Measurements from ENCODE around the gene DDX5. TPM values are rescaled to one million over a fixed set of nuclear protein-coding genes. Genes with fewer than 3 reads are reported as not detected.

Gene DDX5
- total RNA-seq, 1 experiment from 2014 or later, result 798 TPM

DNA sequence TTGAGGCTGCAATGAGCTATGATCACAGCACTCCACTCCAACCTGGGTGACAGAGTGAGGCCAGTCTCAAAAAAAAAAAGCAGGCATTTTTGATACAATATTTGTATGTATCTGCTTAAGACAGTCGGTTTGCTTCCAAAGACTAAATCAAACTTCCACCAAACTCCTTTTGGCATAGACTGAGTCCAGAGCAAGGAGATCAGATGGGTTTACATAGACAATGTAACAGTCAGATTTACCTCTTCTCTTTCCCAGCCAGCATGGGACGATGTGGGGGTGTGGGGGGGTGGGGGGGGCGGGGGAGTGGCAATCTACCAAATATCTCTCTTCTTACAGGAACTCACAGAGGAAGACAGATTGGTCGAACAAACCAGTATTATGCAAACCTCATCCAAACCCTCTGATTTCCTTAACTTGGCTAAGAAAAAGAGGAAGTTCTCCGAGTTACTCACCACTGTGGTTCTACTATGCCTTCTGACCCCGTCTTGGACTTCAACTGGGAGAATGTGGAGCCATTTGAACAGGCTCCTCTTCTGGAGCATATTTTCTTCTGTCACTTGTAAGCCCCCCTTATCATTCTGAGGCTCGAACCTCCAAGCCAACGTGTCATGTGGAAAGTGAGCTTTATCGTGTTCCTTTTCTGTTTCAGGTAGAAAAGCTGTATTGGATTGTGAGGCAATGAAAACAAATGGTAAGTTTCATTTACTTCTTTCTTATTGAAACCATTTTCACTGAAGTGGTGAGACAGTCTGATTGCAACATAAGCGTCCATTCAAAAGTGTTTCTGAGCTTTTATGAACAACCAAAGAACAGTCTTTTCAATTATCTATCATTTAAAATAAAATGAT is 57.2 kb downstream of the DDX5 start, which contains the start of gene MILR1:
Gene MILR1 (plus strand): TSS at position 451 of the 848 bp plus-strand sequence. CDS start 54 bp downstream, at position 505.
- no TSS peak for BruUV-seq (replicated peaks)
- Histone ChIP-seq H3K9me2 (ENCODE audit: insufficient read depth) (no peaks in the 10 kb centered on the region), H3K4me3 (replicated peaks in 1 of 2; ENCODE audit: low read depth in 1 of 2, low read length in 2 of 2) (peak within 1 kb of the TSS; percentile 2 to 24), H3K79me2 (ENCODE audit: insufficient read depth, low read length) (no peaks in the 10 kb centered on the region), H3K4me1 (ENCODE audit: control insufficient read depth in 1 of 2, insufficient read depth in 2 of 2, low read length in 2 of 2) (peaks cover 8 to 24% of the 10 kb centered on the region in 2 experiments), H3K4me2 (ENCODE audit: low read length) (peak within 1 kb of the TSS; percentile 74), H3K9ac (ENCODE audit: low read length) (peak within 1 kb of the TSS; percentile 32), H2AFZ (ENCODE audit: low read depth, low read length, poor library complexity, severe bottlenecking) (peak within 1 kb of the TSS; percentile 98), H3K36me3 (ENCODE audit: control insufficient read depth in 1 of 2, insufficient read depth in 2 of 2, low read length in 2 of 2) (no peaks in the 10 kb centered on the region), H3K27ac (ENCODE audit: low read depth, low read length) (no peak within 1 kb of the TSS), H3K27me3 (ENCODE audit: insufficient read depth, low read length) (no peaks in the 10 kb centered on the region), H4K20me1 (ENCODE audit: insufficient read depth) (no peaks in the 10 kb centered on the region), H3K9me3 (ENCODE audit: control insufficient read depth in 1 of 2, insufficient read depth in 1 of 2, low read depth in 1 of 2, low read length in 2 of 2) (no peaks in the 10 kb centered on the region)
- DNase-seq (ENCODE audit: low read depth, low spot score) (peak; percentile 65), ATAC-seq (peak; percentile 90)
- intact Hi-C loops (cut with micrococcal nuclease), result no loop called here
- ChIA-PET POLR2A (interaction anchor here (1.1 to 1.4 kb wide), 2 partner anchors 56 to 58 kb away, joined by 3 to 5 read pairs; partner anchors contain the start of genes CEP95 and DDX5), RAD21 (ENCODE audit: low non-redundant PET in 1 of 2, low total read pairs in 2 of 2, uncharacterized antibody in 2 of 2, unreplicated experiment in 2 of 2) (no interaction called here), CTCF (interaction anchor here (0.9 to 1.9 kb wide), 2 partner anchors 19 to 42 kb away, joined by 4 to 6 read pairs; no protein-coding TSS in a partner anchor)
- TF ChIP-seq YY1 (IDR thresholded peaks at IDR 0.05; ENCODE audit: extremely low read depth, insufficient replicate concordance, low read depth, low read length) (no peak), EGR1 (IDR thresholded peaks at IDR 0.05; ENCODE audit: low read depth) (no peak), ELF1 (IDR thresholded peaks at IDR 0.05; ENCODE audit: borderline replicate concordance, low read depth) (no peak), CBX3 (IDR thresholded peaks at IDR 0.05; ENCODE audit: low read depth) (peak; percentile 40; the same call in 1 of the 2 replicates), SIN3A (IDR thresholded peaks at IDR 0.05; ENCODE audit: low read depth) (no peak), RAD21 (IDR thresholded peaks at IDR 0.05; ENCODE audit: low read depth) (no peak), JUND (IDR thresholded peaks at IDR 0.05) (peak; percentile 69), EZH2 (IDR thresholded peaks at IDR 0.05) (no peak), CEBPB (IDR thresholded peaks at IDR 0.05; ENCODE audit: low read depth) (peak; percentile 82), TCF7L2 (IDR thresholded peaks at IDR 0.05; ENCODE audit: borderline replicate concordance, extremely low read depth, insufficient read depth, insufficient read length) (no peak), ZFX (IDR thresholded peaks at IDR 0.05) (no peak), EZH2phosphoT487 (IDR thresholded peaks at IDR 0.05; ENCODE audit: borderline replicate concordance) (no peak), SRF (IDR thresholded peaks at IDR 0.05; ENCODE audit: low read depth) (no peak), POLR2A (IDR thresholded peaks at IDR 0.05; ENCODE audit: borderline replicate concordance, extremely low read depth, insufficient read depth, insufficient read length) (no peak), FOSL1 (IDR thresholded peaks at IDR 0.05; ENCODE audit: low read depth) (peak; percentile 63; the same call in 1 of the 2 replicates), SP1 (IDR thresholded peaks at IDR 0.05; ENCODE audit: low read depth) (peak; percentile 54; the same call in 1 of the 2 replicates), ZNF274 (IDR thresholded peaks at IDR 0.05; ENCODE audit: low read depth, low read length) (no peak)
- TF ChIP-seq, protein P1, sequence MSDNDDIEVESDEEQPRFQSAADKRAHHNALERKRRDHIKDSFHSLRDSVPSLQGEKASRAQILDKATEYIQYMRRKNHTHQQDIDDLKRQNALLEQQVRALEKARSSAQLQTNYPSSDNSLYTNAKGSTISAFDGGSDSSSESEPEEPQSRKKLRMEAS (IDR thresholded peaks at IDR 0.05), result no peak
- TF ChIP-seq, protein P2, sequence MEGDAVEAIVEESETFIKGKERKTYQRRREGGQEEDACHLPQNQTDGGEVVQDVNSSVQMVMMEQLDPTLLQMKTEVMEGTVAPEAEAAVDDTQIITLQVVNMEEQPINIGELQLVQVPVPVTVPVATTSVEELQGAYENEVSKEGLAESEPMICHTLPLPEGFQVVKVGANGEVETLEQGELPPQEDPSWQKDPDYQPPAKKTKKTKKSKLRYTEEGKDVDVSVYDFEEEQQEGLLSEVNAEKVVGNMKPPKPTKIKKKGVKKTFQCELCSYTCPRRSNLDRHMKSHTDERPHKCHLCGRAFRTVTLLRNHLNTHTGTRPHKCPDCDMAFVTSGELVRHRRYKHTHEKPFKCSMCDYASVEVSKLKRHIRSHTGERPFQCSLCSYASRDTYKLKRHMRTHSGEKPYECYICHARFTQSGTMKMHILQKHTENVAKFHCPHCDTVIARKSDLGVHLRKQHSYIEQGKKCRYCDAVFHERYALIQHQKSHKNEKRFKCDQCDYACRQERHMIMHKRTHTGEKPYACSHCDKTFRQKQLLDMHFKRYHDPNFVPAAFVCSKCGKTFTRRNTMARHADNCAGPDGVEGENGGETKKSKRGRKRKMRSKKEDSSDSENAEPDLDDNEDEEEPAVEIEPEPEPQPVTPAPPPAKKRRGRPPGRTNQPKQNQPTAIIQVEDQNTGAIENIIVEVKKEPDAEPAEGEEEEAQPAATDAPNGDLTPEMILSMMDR (IDR thresholded peaks at IDR 0.05 in 2 of 3, conservative IDR thresholded peaks at IDR 0.05 in 1 of 3; ENCODE audit: borderline replicate concordance in 1 of 3, insufficient read depth in 1 of 3, low read depth in 2 of 3, low read length in 2 of 3), result no peak
- TF ChIP-seq, protein P3, sequence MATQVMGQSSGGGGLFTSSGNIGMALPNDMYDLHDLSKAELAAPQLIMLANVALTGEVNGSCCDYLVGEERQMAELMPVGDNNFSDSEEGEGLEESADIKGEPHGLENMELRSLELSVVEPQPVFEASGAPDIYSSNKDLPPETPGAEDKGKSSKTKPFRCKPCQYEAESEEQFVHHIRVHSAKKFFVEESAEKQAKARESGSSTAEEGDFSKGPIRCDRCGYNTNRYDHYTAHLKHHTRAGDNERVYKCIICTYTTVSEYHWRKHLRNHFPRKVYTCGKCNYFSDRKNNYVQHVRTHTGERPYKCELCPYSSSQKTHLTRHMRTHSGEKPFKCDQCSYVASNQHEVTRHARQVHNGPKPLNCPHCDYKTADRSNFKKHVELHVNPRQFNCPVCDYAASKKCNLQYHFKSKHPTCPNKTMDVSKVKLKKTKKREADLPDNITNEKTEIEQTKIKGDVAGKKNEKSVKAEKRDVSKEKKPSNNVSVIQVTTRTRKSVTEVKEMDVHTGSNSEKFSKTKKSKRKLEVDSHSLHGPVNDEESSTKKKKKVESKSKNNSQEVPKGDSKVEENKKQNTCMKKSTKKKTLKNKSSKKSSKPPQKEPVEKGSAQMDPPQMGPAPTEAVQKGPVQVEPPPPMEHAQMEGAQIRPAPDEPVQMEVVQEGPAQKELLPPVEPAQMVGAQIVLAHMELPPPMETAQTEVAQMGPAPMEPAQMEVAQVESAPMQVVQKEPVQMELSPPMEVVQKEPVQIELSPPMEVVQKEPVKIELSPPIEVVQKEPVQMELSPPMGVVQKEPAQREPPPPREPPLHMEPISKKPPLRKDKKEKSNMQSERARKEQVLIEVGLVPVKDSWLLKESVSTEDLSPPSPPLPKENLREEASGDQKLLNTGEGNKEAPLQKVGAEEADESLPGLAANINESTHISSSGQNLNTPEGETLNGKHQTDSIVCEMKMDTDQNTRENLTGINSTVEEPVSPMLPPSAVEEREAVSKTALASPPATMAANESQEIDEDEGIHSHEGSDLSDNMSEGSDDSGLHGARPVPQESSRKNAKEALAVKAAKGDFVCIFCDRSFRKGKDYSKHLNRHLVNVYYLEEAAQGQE (IDR thresholded peaks at IDR 0.05; ENCODE audit: low read depth), result no peak
- TF ChIP-seq, protein P4, sequence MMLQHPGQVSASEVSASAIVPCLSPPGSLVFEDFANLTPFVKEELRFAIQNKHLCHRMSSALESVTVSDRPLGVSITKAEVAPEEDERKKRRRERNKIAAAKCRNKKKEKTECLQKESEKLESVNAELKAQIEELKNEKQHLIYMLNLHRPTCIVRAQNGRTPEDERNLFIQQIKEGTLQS (IDR thresholded peaks at IDR 0.05), result no peak
